ENCODE measurements around the gene SPATA31A5. TPM values are rescaled to one million over a fixed set of nuclear protein-coding genes. Genes with fewer than 3 reads are reported as not detected.
"Not testable (repeated sequence)": the region's sequence is repeated elsewhere in the genome, so short reads cannot be mapped to it uniquely, and the experiment has no call there.

Gene SPATA31A5
- not detected for total RNA-seq
- polyA plus RNA-seq, result not detected
- long read RNA-seq, donor 1, result 0 reads
- long read RNA-seq, donor 2, result 0 reads
- long read RNA-seq, donor 3, result 0 reads

- H3K27ac ChIP-seq; H3K36me3 ChIP-seq; intact Hi-C loops (cut with DNase I); DNase-seq; H3K27me3 ChIP-seq; H3K9me3 ChIP-seq; H3K4me1 ChIP-seq; H3K4me3 ChIP-seq; ATAC-seq: not testable (repeated sequence)
- no CpG with 5 or more reads among the region's 7 CpGs for WGBS, 2 donors
Observed at GRCh38 chr9:60914107-60914506, at the start of gene SPATA31A5. Gene SPATA31A5 (plus strand): TSS chr9:60914407. CDS start chr9:60914436, 29 bp downstream.

GRCh38 chr9:60962990-60963350, 48.8 kb downstream of the SPATA31A5 start:
- H3K36me3 ChIP-seq; H3K4me3 ChIP-seq; intact Hi-C loops (cut with DNase I); DNase-seq; H3K27ac ChIP-seq; H3K9me3 ChIP-seq; H3K27me3 ChIP-seq; H3K4me1 ChIP-seq: not testable (repeated sequence)
- no CpG with 5 or more reads among the region's 1 CpG for WGBS, 2 donors
- ATAC-seq, result peak in 5 of 8 donors; percentile 11 to 79 (median 43)

GRCh38 chr9:60966382-60966781, 52.2 kb downstream of the SPATA31A5 start:
- DNase-seq; H3K4me1 ChIP-seq; H3K9me3 ChIP-seq; H3K27ac ChIP-seq; H3K4me3 ChIP-seq; H3K27me3 ChIP-seq; intact Hi-C loops (cut with DNase I); H3K36me3 ChIP-seq: not testable (repeated sequence)
- ATAC-seq, result peak in 5 of 8 donors; percentile 67 to 92 (median 68)
